ENCODE results near the gene KIAA0319L.

The KIAA0319L gene

DNA sequence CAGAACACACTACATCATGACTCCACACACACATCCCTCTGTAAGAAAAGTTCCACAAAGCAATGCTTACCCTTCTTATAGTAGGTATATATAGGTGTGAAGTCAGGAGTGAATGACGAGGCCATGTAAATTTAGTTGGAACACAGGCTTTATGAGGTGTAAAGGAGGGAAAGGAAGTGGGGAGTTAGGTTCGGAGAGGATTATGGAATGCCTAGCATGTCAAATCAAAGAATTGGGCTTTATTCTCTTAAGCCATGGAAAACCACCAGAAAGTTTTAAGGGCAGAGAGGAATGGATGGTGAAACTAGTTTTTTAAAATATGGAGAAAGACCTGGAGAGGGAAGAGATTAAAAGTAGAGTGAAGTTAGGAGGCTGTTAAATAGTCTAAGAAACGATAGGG lies 42.2 kb upstream of the KIAA0319L start:
- TF ChIP-seq CTCF (IDR thresholded peaks at IDR 0.05; ENCODE audit: borderline replicate concordance, control extremely low read depth, extremely low read depth, insufficient read depth, missing control alignments) = no peak
- in situ Hi-C loops (cut with MboI; ENCODE audit: low sequenced_read_pairs, unreplicated experiment) = no loop called here
- DNase-seq (ENCODE audit: low spot score) = no peak

DNA sequence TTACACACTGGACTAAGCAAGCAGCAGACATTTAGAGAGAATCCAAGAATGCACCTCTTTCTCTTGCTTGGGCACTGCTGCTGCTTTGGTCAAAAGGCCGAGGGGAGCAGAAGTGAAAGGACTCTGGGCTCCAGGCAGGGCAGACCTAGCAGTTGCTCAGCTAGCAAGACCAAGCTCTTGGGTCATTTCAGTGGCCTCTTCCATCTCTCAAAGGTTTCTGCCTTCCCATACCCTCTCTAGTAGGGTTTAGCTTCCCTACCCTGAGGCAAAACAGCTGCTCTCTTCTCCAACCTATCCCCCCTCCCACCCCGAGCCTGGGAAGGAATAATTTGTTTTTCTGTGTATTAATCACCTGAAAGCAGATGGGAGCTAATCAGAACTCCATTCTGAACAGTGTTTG lies 41.7 kb upstream of the KIAA0319L start:
- in situ Hi-C loops (cut with MboI; ENCODE audit: low sequenced_read_pairs, unreplicated experiment) = no loop called here

DNA sequence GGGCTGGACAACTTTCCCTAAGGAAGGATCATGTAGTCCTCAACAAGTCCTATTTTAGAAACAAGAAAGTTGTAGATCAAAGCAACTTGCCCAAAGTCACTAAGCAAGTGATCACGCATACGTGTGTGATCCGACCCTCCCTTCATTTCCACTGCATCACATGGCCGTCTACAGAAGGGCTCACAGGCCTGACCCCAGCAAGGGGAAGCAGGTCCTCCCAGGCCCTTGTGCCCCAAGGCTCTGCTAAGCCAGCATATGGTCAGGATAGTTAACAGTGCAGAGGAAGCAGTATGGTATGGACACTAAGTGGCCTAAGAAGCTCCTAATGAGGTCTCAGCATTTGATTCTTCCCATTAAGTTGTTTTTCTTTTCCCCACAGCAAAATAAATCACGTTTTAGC lies 40.7 kb upstream of the KIAA0319L start:
- in situ Hi-C loops (cut with MboI; ENCODE audit: low sequenced_read_pairs, unreplicated experiment) = no loop called here
- no peak for DNase-seq (ENCODE audit: low spot score)
- TF ChIP-seq CTCF (IDR thresholded peaks at IDR 0.05; ENCODE audit: borderline replicate concordance, control extremely low read depth, extremely low read depth, insufficient read depth, missing control alignments) = no peak

More for the DNA sequence above, 41.7 kb upstream of the KIAA0319L start:
- no peak for DNase-seq (ENCODE audit: low spot score)
- no peak for TF ChIP-seq CTCF (IDR thresholded peaks at IDR 0.05; ENCODE audit: borderline replicate concordance, control extremely low read depth, extremely low read depth, insufficient read depth, missing control alignments)

- in situ Hi-C loops (cut with MboI; ENCODE audit: low sequenced_read_pairs, unreplicated experiment) = no loop called here
- DNase-seq (ENCODE audit: low spot score) = no peak
- TF ChIP-seq CTCF (IDR thresholded peaks at IDR 0.05; ENCODE audit: borderline replicate concordance, control extremely low read depth, extremely low read depth, insufficient read depth, missing control alignments) = no peak
These were observed 38.5 kb upstream of the KIAA0319L start for GRCh38 chr1:35595684-35596083.

DNA sequence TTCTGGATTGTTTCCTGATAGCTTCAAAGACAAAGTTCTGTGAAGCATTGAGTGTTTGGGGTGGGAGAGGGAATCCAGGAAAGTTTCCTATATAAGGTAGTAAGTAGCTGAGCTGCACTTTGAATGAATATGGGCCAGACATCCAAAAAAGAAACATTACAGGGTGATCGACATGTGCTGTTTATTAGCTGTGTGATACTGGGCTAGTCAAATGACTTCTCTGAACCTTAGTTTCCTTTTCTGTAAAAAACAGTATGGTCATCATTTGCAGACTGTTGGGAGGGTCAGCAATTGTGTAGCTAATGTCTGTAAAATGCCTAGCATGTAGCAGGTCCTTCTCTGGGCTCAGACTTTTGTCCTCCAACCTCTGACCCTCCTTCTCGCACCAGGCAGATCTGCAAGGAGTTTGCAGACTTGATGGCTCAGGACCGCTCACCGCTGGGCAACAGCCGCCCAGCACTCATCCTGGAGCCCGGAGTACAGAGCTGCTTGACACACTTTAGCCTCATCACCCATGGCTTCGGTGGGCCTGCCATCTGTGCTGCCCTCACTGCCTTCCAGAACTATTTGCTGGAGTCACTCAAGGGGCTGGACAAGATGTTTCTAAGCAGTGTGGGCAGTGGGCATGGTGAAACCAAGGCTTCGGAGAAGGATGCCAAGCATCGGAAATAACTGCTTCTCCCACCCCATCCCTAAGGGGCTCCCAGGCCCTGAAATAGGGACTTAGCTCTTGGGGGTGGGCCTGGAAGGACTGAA lies 37.0 kb upstream of the KIAA0319L start:
- in situ Hi-C loops (cut with MboI; ENCODE audit: low sequenced_read_pairs, unreplicated experiment) = no loop called here
- DNase-seq (ENCODE audit: low spot score) = no peak
- no peak for TF ChIP-seq CTCF (IDR thresholded peaks at IDR 0.05; ENCODE audit: borderline replicate concordance, control extremely low read depth, extremely low read depth, insufficient read depth, missing control alignments)

GRCh38 chr1:35592991-35593769 lies 36.0 kb upstream of the KIAA0319L start:
- TF ChIP-seq CTCF (IDR thresholded peaks at IDR 0.05; ENCODE audit: borderline replicate concordance, control extremely low read depth, extremely low read depth, insufficient read depth, missing control alignments) = no peak
- no peak for DNase-seq (ENCODE audit: low spot score)
- in situ Hi-C loops (cut with MboI; ENCODE audit: low sequenced_read_pairs, unreplicated experiment) = no loop called here

All from GM13976 (cell line).